ENCODE data around the gene SH3BP1.
"Not testable (repeated sequence)": the region's sequence is repeated elsewhere in the genome, so short reads cannot be mapped to it uniquely, and the experiment has no call there.

SH3BP1 gene

DNA sequence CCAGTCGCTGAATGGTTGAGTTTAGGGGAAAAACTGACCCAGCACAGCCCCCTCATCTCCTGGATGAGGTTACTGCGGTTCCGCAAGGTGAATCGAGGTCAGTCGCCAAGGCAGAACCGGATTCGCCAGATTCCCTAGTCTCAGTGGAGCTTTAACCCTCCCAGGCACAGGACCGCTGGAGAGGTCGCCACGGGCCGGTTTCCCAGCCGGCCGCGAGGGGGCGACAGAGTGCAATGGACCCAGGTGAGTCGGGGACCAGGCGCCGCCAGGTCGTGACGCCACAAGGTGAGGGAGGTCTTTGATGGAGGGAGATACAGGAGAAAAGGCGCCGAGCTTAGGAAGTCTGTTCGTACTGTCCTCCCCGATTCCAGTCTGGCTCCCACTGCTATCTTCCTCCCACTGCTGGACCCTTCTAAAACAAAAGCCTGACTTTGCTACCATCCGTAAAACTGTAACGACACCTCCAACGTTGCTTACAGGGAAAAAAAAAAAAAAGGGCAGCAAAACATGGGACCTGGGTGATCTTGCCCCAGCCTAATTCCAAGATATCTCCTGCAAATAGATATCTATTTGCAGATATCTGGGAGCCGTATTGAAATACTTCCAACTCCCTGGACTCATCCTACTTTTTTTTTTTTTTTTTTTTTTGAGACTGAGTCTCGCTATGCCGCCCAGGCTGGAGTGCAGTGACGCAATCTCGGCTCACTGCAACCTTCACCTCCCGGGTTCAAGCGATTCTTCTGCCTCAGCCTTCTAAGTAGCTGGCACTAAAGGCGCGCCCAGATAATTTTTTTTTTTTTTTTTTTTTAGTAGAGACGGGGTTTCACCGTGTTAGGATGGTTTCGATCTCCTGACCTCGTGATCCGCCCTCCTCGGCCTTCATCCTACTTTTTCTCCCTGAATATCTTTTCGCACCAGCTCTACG, 32.2 kb upstream of the SH3BP1 start:
- peak; percentile 86 for DNase-seq (ENCODE audit: extremely low read depth, insufficient read length)
- Histone ChIP-seq H3K27me3 (replicated peaks; ENCODE audit: control insufficient read depth, insufficient read depth, low read length) (no peaks in the 10 kb centered on the region), H3K4me3 (replicated peaks; ENCODE audit: low read depth, low read length) (peak overlapping the region; percentile 98), H3K36me3 (ENCODE audit: control insufficient read depth, insufficient read depth, low read length) (no peaks in the 10 kb centered on the region)
- TF ChIP-seq, protein P1, sequence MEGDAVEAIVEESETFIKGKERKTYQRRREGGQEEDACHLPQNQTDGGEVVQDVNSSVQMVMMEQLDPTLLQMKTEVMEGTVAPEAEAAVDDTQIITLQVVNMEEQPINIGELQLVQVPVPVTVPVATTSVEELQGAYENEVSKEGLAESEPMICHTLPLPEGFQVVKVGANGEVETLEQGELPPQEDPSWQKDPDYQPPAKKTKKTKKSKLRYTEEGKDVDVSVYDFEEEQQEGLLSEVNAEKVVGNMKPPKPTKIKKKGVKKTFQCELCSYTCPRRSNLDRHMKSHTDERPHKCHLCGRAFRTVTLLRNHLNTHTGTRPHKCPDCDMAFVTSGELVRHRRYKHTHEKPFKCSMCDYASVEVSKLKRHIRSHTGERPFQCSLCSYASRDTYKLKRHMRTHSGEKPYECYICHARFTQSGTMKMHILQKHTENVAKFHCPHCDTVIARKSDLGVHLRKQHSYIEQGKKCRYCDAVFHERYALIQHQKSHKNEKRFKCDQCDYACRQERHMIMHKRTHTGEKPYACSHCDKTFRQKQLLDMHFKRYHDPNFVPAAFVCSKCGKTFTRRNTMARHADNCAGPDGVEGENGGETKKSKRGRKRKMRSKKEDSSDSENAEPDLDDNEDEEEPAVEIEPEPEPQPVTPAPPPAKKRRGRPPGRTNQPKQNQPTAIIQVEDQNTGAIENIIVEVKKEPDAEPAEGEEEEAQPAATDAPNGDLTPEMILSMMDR (IDR thresholded peaks at IDR 0.05; ENCODE audit: insufficient read depth, low read length, poor library complexity, severe bottlenecking), result peak; percentile 99

GRCh38 chr22:37607935-37608476, 31.5 kb upstream of the SH3BP1 start:
- Histone ChIP-seq H3K27me3 (replicated peaks; ENCODE audit: control insufficient read depth, insufficient read depth, low read length) (no peaks in the 10 kb centered on the region), H3K36me3 (ENCODE audit: control insufficient read depth, insufficient read depth, low read length) (peaks cover 2% of the 10 kb centered on the region), H3K4me3 (replicated peaks; ENCODE audit: low read depth, low read length) (peak overlapping the region; percentile 98)
- no peak for DNase-seq (ENCODE audit: extremely low read depth, insufficient read length)
- TF ChIP-seq, protein P1 (IDR thresholded peaks at IDR 0.05; ENCODE audit: insufficient read depth, low read length, poor library complexity, severe bottlenecking), result no peak

DNA sequence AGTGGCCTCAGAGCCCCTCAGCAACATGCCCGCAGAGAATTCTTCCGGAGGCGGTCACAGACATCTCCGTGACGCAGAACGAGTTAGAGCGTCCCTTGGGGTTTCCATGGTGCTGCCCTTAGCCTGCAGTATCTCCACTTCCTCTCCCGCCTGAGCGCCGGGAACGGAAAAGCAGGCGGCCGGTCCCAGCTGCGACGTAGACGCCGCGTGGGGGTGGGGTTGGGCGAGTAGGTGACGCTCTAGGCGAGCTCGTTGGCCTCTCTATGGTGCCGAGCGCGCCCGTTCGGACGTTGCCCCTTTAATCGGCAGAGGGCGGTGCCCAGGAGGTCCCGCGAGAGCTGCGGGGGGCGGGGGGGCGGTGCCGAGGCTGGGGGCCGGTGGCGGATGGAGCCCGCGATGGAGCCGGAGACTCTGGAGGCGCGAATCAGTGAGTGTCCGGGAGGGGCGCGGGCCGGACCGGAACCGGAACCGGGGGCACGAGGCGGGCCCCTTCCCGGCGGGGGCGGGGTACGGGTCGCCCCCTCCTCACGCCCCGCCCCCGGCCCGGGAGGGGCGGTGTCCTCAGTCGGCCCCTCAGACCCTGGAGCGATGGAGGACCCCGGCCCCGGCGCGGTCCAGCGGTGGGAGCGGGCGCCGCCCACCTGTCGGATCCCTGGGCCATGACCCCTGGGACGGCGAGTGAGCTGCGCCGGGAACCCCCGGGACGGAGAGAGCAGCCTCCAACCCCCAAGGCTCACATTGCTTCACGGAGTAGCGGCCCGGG, 30.8 kb upstream of the SH3BP1 start, which contains the start of gene GGA1:
GGA1 (plus strand) TSS at position 358 of the 763 bp plus-strand sequence; CDS start at position 385, 27 bp downstream.
- Histone ChIP-seq H3K27me3 (replicated peaks; ENCODE audit: control insufficient read depth, insufficient read depth, low read length) (no peaks in the 10 kb centered on the region), H3K4me3 (replicated peaks; ENCODE audit: low read depth, low read length) (peak within 1 kb of the TSS; percentile 98), H3K36me3 (ENCODE audit: control insufficient read depth, insufficient read depth, low read length) (peaks cover 4% of the 10 kb centered on the region)
- TF ChIP-seq, protein P1 (IDR thresholded peaks at IDR 0.05; ENCODE audit: insufficient read depth, low read length, poor library complexity, severe bottlenecking), result no peak
- DNase-seq (ENCODE audit: extremely low read depth, insufficient read length), result peak; percentile 97

DNA sequence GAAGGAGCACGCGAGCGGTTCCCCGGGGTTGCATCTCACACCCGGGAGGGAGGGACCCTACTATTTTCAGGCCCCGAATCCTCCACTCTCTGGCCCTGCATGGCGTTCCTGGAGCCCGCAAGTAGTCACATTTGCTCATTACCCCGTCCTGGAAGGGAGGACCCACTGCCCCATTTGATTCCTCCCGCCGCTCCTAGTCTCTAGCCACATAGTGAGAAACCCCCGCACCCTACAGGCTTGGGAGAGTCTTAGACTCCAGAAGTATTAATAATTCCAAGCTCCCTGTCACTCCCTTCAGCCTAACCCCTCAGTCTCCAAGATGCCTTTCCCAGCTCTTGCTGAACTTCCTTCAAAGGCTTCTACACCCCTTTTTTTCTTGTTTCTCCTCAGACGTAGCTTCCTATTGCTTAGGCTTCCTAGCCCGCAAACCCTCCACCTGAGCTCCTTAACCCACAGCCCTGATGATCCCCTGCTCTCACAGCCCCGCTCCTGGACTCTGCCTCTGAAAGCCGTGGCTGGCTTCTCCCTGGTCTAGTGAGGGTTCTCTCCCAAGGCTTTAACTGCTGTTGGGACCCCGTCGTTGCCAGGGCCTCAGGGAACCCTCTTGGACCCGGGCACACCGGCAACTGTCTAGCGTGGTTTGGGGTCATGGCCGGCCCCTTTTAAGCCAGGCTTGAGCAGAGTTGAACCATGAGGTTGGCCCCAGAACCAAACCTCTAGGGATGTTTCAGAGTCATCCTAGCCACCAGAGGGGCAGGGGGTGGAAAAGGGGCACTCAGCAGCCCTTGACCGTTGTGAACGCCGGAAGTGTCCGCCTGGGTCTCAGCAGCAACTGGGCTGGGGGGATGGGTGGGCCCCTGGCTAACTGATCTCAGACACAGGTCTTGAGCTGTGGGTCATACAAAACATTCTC, 30.0 kb upstream of the SH3BP1 start:
- TF ChIP-seq, protein P1 (IDR thresholded peaks at IDR 0.05; ENCODE audit: insufficient read depth, low read length, poor library complexity, severe bottlenecking), result no peak
- DNase-seq (ENCODE audit: extremely low read depth, insufficient read length), result no peak
- Histone ChIP-seq H3K4me3 (replicated peaks; ENCODE audit: low read depth, low read length) (peak overlapping the region; percentile 98), H3K36me3 (ENCODE audit: control insufficient read depth, insufficient read depth, low read length) (peaks cover 11% of the 10 kb centered on the region), H3K27me3 (replicated peaks; ENCODE audit: control insufficient read depth, insufficient read depth, low read length) (no peaks in the 10 kb centered on the region)

GRCh38 chr22:37610153-37610475, 29.4 kb upstream of the SH3BP1 start:
- Histone ChIP-seq H3K36me3 (ENCODE audit: control insufficient read depth, insufficient read depth, low read length) (peaks cover 13% of the 10 kb centered on the region), H3K4me3 (replicated peaks; ENCODE audit: low read depth, low read length) (peak overlapping the region; percentile 98)
- H3K27me3 ChIP-seq (replicated peaks; ENCODE audit: control insufficient read depth, insufficient read depth, low read length); DNase-seq (ENCODE audit: extremely low read depth, insufficient read length): not testable (repeated sequence)
